Stomach (tissue), 4 donors: ENCODE results near the gene CEP85L.

Experiments used
- POLR2A ChIP-seq, 4 donors: fragments of 450-650 bp; IDR thresholded peaks; one replicate each; pipeline ENCODE4 v1.6.1; 2016; ENCODE audit warnings: antibody characterized with exemption in 4 of 4, control low read depth in 2 of 4, mild to moderate bottlenecking in 1 of 4, moderate library complexity in 1 of 4
- TF ChIP-seq, protein P1 (sequence below), 7 experiments: fragments of 450-650 bp in 4 of 7; fragments of 200-600 bp in 3 of 7; sonication (generic) in 3 of 7; IDR thresholded peaks; one replicate each; pipeline ENCODE4 v1.5.1; 2016 to 2019; ENCODE audit warnings: antibody characterized with exemption in 7 of 7, control low read depth in 2 of 7, mild to moderate bottlenecking in 1 of 7

- TF ChIP-seq, protein P1, sequence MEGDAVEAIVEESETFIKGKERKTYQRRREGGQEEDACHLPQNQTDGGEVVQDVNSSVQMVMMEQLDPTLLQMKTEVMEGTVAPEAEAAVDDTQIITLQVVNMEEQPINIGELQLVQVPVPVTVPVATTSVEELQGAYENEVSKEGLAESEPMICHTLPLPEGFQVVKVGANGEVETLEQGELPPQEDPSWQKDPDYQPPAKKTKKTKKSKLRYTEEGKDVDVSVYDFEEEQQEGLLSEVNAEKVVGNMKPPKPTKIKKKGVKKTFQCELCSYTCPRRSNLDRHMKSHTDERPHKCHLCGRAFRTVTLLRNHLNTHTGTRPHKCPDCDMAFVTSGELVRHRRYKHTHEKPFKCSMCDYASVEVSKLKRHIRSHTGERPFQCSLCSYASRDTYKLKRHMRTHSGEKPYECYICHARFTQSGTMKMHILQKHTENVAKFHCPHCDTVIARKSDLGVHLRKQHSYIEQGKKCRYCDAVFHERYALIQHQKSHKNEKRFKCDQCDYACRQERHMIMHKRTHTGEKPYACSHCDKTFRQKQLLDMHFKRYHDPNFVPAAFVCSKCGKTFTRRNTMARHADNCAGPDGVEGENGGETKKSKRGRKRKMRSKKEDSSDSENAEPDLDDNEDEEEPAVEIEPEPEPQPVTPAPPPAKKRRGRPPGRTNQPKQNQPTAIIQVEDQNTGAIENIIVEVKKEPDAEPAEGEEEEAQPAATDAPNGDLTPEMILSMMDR (IDR thresholded peaks at IDR 0.05) = no peak
- no peak for TF ChIP-seq POLR2A (IDR thresholded peaks at IDR 0.05)
Measured at GRCh38 chr6:118485601-118486550, 165.5 kb downstream of the CEP85L start.
